GM19452 (cell line): ENCODE results near the gene ATIC.

ENCODE experiments used
- ATAC-seq: cut with Tn5 transposase; IDR thresholded peaks from one replicate; pipeline ENCODE4 v1.9.1; 2021; ENCODE audit not compliant: unreplicated experiment

ATIC gene

GRCh38 chr2:215314896-215315295 is 3.0 kb downstream of the ATIC start:
- ATAC-seq: no peak

- ATAC-seq: no peak
These were observed 3.4 kb downstream of the ATIC start for GRCh38 chr2:215315301-215315700.

GRCh38 chr2:215316336-215316735 is 4.5 kb downstream of the ATIC start:
- no peak for ATAC-seq

- ATAC-seq: no peak
These were observed 7.6 kb downstream of the ATIC start for GRCh38 chr2:215319500-215319899.

- ATAC-seq: no peak
These were observed 8.2 kb downstream of the ATIC start for GRCh38 chr2:215320102-215320501.

- ATAC-seq: no peak
These were observed 8.8 kb downstream of the ATIC start for GRCh38 chr2:215320679-215321078.

- ATAC-seq: no peak
These were observed 13.0 kb downstream of the ATIC start for GRCh38 chr2:215324811-215325210.

- ATAC-seq: no peak
These were observed 16.2 kb downstream of the ATIC start for GRCh38 chr2:215328066-215328465.

GRCh38 chr2:215332872-215333595 is 21.2 kb downstream of the ATIC start:
- ATAC-seq: peak; percentile 88

GRCh38 chr2:215338883-215339679 is 27.2 kb downstream of the ATIC start:
- ATAC-seq: no peak

- no peak for ATAC-seq
These were observed 36.0 kb downstream of the ATIC start for GRCh38 chr2:215347878-215348277.

- ATAC-seq: no peak
These were observed 40.7 kb downstream of the ATIC start for GRCh38 chr2:215352602-215353001.

GRCh38 chr2:215354771-215355695 is 43.2 kb downstream of the ATIC start:
- ATAC-seq: no peak

- no peak for ATAC-seq
These were observed 43.9 kb downstream of the ATIC start for GRCh38 chr2:215355801-215356200.

GRCh38 chr2:215356334-215356947 is 44.6 kb downstream of the ATIC start:
- ATAC-seq: no peak

GRCh38 chr2:215356948-215357461 is 45.1 kb downstream of the ATIC start:
- no peak for ATAC-seq

- ATAC-seq: no peak
These were observed 45.8 kb downstream of the ATIC start for GRCh38 chr2:215357660-215358059.

- ATAC-seq: no peak
These were observed 46.5 kb downstream of the ATIC start for GRCh38 chr2:215358312-215358845.

- ATAC-seq: no peak
These were observed 47.2 kb downstream of the ATIC start for GRCh38 chr2:215358891-215359575.

GRCh38 chr2:215359576-215359922 is 47.7 kb downstream of the ATIC start:
- ATAC-seq: no peak
